Fibroblast of lung (primary cell): ENCODE measurements around the gene PCIF1. TPM values are rescaled to one million over a fixed set of nuclear protein-coding genes. Genes with fewer than 3 reads are reported as not detected.

ENCODE experiments used
- DNase-seq, 2 donors: peaks; one replicate each; pipeline versions ENCODE4 v3.0.0 to v3.0.0-alpha.2; 2010; ENCODE audit warnings: low read depth in 2 of 2
- H2AFZ ChIP-seq: 2 replicates; pipeline ENCODE4 v1.5.1; 2012; ENCODE audit warnings: low read length, control low read depth, inconsistent platforms
- H3K27ac ChIP-seq: 2 replicates; pipeline ENCODE4 v1.5.1; 2011; ENCODE audit warnings: low read length, control low read depth; ENCODE audit not compliant: insufficient read depth
- H3K27me3 ChIP-seq: 2 replicates; pipeline ENCODE4 v1.5.1; 2011; ENCODE audit warnings: mild to moderate bottlenecking, low read length; ENCODE audit not compliant: control insufficient read depth, insufficient read depth
- H3K36me3 ChIP-seq: 2 replicates; pipeline ENCODE4 v1.5.1; 2011; ENCODE audit warnings: low read length; ENCODE audit not compliant: control insufficient read depth, insufficient read depth
- H3K4me1 ChIP-seq: 2 replicates; pipeline ENCODE4 v1.5.1; 2011; ENCODE audit warnings: low read length; ENCODE audit not compliant: control insufficient read depth, insufficient read depth; ENCODE audit errors: extremely low read depth
- H3K4me2 ChIP-seq: 2 replicates; pipeline ENCODE4 v1.5.1; 2011; ENCODE audit warnings: low read length, control low read depth; ENCODE audit not compliant: insufficient read depth; ENCODE audit errors: extremely low read depth
- H3K4me3 ChIP-seq, 4 experiments: fragments of 200-600 bp in 1 of 4; sonication (generic) in 1 of 4; replicated peaks in 1 of 4; 2 replicates each; pipeline ENCODE4 v1.5.1; 2011 to 2016; ENCODE audit warnings: low read length in 4 of 4, low read depth in 3 of 4, mild to moderate bottlenecking in 3 of 4, control low read depth in 2 of 4, inconsistent platforms in 1 of 4, mixed read lengths in 1 of 4; ENCODE audit not compliant: insufficient read depth in 1 of 4; ENCODE audit errors: control extremely low read depth in 1 of 4
- H3K79me2 ChIP-seq: 2 replicates; pipeline ENCODE4 v1.5.1; 2012; ENCODE audit warnings: mild to moderate bottlenecking, low read length, inconsistent platforms; ENCODE audit not compliant: control insufficient read depth, insufficient read depth
- H3K9ac ChIP-seq: 2 replicates; pipeline ENCODE4 v1.5.1; 2011; ENCODE audit warnings: mild to moderate bottlenecking, low read length, control low read depth; ENCODE audit not compliant: insufficient read depth
- H3K9me3 ChIP-seq: 2 replicates; pipeline ENCODE4 v1.5.1; 2012; ENCODE audit warnings: low read depth, low read length; ENCODE audit not compliant: control insufficient read depth, insufficient read depth
- H4K20me1 ChIP-seq: 2 replicates; pipeline ENCODE4 v1.5.1; 2011; ENCODE audit warnings: low read length; ENCODE audit not compliant: control insufficient read depth, insufficient read depth; ENCODE audit errors: extremely low read depth
- CTCF ChIP-seq, 2 donors: IDR thresholded peaks in 1 of 2; conservative IDR thresholded peaks in 1 of 2; 1 replicate in 1 of 2; 2 replicates in 1 of 2; pipeline ENCODE4 v1.5.1; 2011 to 2012; ENCODE audit warnings: low read length in 2 of 2, control low read depth in 1 of 2, inconsistent platforms in 1 of 2, low read depth in 1 of 2, mild to moderate bottlenecking in 1 of 2
- EZH2 ChIP-seq: IDR thresholded peaks from 2 replicates; pipeline ENCODE4 v1.5.1; 2012; ENCODE audit warnings: low read length, control low read depth, mild to moderate bottlenecking; ENCODE audit errors: missing control alignments
- polyA plus RNA-seq, 2 donors: library from polyadenylated mRNA; depleted of rRNA in 1 of 2; stranded (reverse) in 1 of 2; unstranded in 1 of 2; fragments of >200 nt; gene quantifications; 2 replicates each; pipeline ENCODE4 v1.2.1, GENCODE V29; 2011 to 2012; ENCODE audit warnings: missing spikeins in 1 of 2
- total RNA-seq: library from RNA; depleted of rRNA; stranded (reverse); fragments of >200 nt; gene quantifications from 2 replicates; pipeline ENCODE4 v1.2.1, GENCODE V29; 2014

Gene PCIF1
- total and polyA plus RNA-seq, 2 donors (not counting 1 experiment from before 2014, with no cell fraction given), result 9.9 to 16.0 TPM

DNA sequence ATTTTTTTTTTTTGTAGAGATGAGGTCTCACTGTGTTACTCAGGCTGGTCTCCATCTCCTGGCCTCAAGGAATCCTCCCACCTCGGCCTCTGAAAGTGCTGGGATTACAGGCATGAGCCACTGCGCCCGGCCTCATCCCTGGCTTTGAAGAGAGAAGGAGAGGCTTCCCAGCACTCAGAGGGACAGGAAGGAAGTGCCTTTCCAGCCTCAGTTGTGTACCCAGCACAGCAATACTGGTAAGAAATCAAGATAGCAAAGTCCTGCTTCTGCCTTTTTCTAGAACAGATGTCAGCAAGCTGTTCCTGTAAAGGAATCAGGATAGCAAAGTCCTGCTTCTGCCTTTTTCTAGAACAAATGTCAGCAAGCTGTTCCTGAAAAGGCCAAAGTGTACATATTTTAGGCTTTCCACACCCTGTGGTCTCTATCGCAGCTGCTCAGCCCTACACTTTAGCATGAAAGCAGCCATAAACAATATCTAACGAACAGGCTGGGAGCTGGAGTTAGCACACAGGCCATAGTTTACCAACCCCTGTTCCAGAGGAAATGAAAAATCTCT is 16.2 kb upstream of the PCIF1 start:
- Histone ChIP-seq H3K9ac (no peak overlapping the region), H3K9me3 (no peaks in the 10 kb centered on the region), H3K36me3 (no peaks in the 10 kb centered on the region), H3K27me3 (no peaks in the 10 kb centered on the region), H2AFZ (peak overlapping the region; percentile 10), H3K4me2 (no peak overlapping the region), H3K4me1 (peaks cover 21% of the 10 kb centered on the region), H3K79me2 (no peaks in the 10 kb centered on the region), H3K27ac (peak overlapping the region; percentile 18), H4K20me1 (no peaks in the 10 kb centered on the region), H3K4me3 (no peak overlapping the region)
- DNase-seq, result peak; percentile 6 to 91
- TF ChIP-seq EZH2 (no peak), CTCF (conservative IDR thresholded peaks at IDR 0.05 in 1 of 2, IDR thresholded peaks at IDR 0.05 in 1 of 2; ENCODE audit: low read depth in 1 of 2, low read length in 2 of 2) (no peak)

- Histone ChIP-seq H3K79me2 (no peaks in the 10 kb centered on the region), H3K36me3 (no peaks in the 10 kb centered on the region), H3K4me2 (no peak overlapping the region), H2AFZ (no peak overlapping the region), H3K4me3 (no peak overlapping the region), H3K9me3 (no peaks in the 10 kb centered on the region), H4K20me1 (no peaks in the 10 kb centered on the region), H3K9ac (no peak overlapping the region), H3K27me3 (no peaks in the 10 kb centered on the region), H3K27ac (peak overlapping the region; percentile 18), H3K4me1 (peaks cover 21% of the 10 kb centered on the region)
- peak; percentile 29 to 44 for DNase-seq
- TF ChIP-seq EZH2 (no peak), CTCF (conservative IDR thresholded peaks at IDR 0.05 in 1 of 2, IDR thresholded peaks at IDR 0.05 in 1 of 2; ENCODE audit: low read depth in 1 of 2, low read length in 2 of 2) (no peak)
These were observed 15.5 kb upstream of the PCIF1 start for GRCh38 chr20:45918779-45919537.

GRCh38 chr20:45919542-45920399 is 14.7 kb upstream of the PCIF1 start:
- Histone ChIP-seq H3K4me2 (peak overlapping the region; percentile 79), H3K36me3 (no peaks in the 10 kb centered on the region), H3K4me1 (peaks cover 25% of the 10 kb centered on the region), H3K27me3 (no peaks in the 10 kb centered on the region), H2AFZ (peak overlapping the region; percentile 1), H3K9me3 (no peaks in the 10 kb centered on the region), H3K79me2 (no peaks in the 10 kb centered on the region), H3K9ac (peak overlapping the region; percentile 34), H3K27ac (peak overlapping the region; percentile 46), H4K20me1 (no peaks in the 10 kb centered on the region), H3K4me3 (peak overlapping the region in 2 of 4 experiments; percentile 8 to 18)
- TF ChIP-seq CTCF (conservative IDR thresholded peaks at IDR 0.05 in 1 of 2, IDR thresholded peaks at IDR 0.05 in 1 of 2; ENCODE audit: low read depth in 1 of 2, low read length in 2 of 2), result no peak
- no peak for TF ChIP-seq EZH2
- peak; percentile 85 to 97 for DNase-seq
